ENCODE measurements around the gene KCNQ5. TPM values are rescaled to one million over a fixed set of nuclear protein-coding genes. Genes with fewer than 3 reads are reported as not detected.
"Not testable (repeated sequence)": the region's sequence is repeated elsewhere in the genome, so short reads cannot be mapped to it uniquely, and the experiment has no call there.

Gene KCNQ5
- 10 to 100 TPM in 1 of 2 experiments, 1 to 10 TPM in 1; 9.4 to 10.7 TPM for total RNA-seq
- polyA plus RNA-seq, result 1 to 10 TPM; 2.3 to 4.8 (median 3.5) TPM
- 7.0 to 37.0 (median 16.2) reads per million in 6 experiments for total RNA-seq

GRCh38 chr6:72621291-72622093, at the start of gene KCNQ5:
KCNQ5 (plus strand) TSS chr6:72622064.
- Mint-ChIP-seq H3K9me3 (no peaks in the 10 kb centered on the region), H3K27me3 (no peaks in the 10 kb centered on the region), H3K27ac (peak within 1 kb of the TSS; percentile 79 to 99 (median 94)), H3K4me1 (peaks cover 29 to 66% (median 59%) of the 10 kb centered on the region in 4 donors), H3K36me3 (no peaks in the 10 kb centered on the region), H3K4me3 (peak within 1 kb of the TSS; percentile 91 to 100 (median 98))
- POLR2A ChIA-PET, result interaction anchor here (0.7 to 2.1 kb wide), 9 partner anchors 9 to 899 kb away, joined by 3 to 8 read pairs (median 3); partner anchors contain the start of genes CGAS and EEF1A1
- ATAC-seq, result peak in 1 of 2 donors; percentile 5
- peak in 5 of 10 donors; percentile 4 to 60 (median 26) for DNase-seq

- no peak overlapping the region for H3K4me3 Mint-ChIP-seq
Observed at GRCh38 chr6:72579865-72580264, 42.0 kb upstream of the KCNQ5 start.

GRCh38 chr6:72580281-72580940, 41.5 kb upstream of the KCNQ5 start:
- Mint-ChIP-seq H3K4me1 (peaks cover 0 to 3% (median 0%) of the 10 kb centered on the region in 4 donors), H3K27me3 (peaks cover 0 to 1% (median 0%) of the 10 kb centered on the region in 5 donors), H3K36me3 (no peaks in the 10 kb centered on the region), H3K27ac (no peak overlapping the region), H3K9me3 (no peaks in the 10 kb centered on the region), H3K4me3 (no peak overlapping the region)
- POLR2A ChIA-PET, result interaction anchor here (0.7 kb wide), 1 partner anchor 52 kb away, joined by 3 read pairs; no protein-coding TSS in a partner anchor
- peak in 1 of 10 donors; percentile 3 for DNase-seq
- ATAC-seq, result peak in 1 of 2 donors; percentile 42

More at GRCh38 chr6:72579865-72580264, 42.0 kb upstream of the KCNQ5 start:
- Mint-ChIP-seq H3K27me3 (peaks cover 0 to 1% (median 0%) of the 10 kb centered on the region in 5 donors), H3K4me1 (peaks cover 0 to 3% (median 0%) of the 10 kb centered on the region in 4 donors), H3K36me3 (no peaks in the 10 kb centered on the region), H3K9me3 (no peaks in the 10 kb centered on the region), H3K27ac (no peak overlapping the region)
- no peak for ATAC-seq
- DNase-seq, result no peak
- POLR2A ChIA-PET, result interaction anchor here (0.7 kb wide), 1 partner anchor 51 kb away, joined by 3 read pairs; no protein-coding TSS in a partner anchor

GRCh38 chr6:72580950-72581349, 40.9 kb upstream of the KCNQ5 start:
- H3K9me3 Mint-ChIP-seq, DNase-seq, H3K36me3 Mint-ChIP-seq, H3K4me3 Mint-ChIP-seq, H3K4me1 Mint-ChIP-seq, ATAC-seq, H3K27me3 Mint-ChIP-seq, POLR2A ChIA-PET, H3K27ac Mint-ChIP-seq: not testable (repeated sequence)

- DNase-seq, result no peak
- peaks cover 0 to 4% (median 0%) of the 10 kb centered on the region in 4 donors for H3K4me1 Mint-ChIP-seq
- H3K9me3 Mint-ChIP-seq, result no peaks in the 10 kb centered on the region
- H3K27ac Mint-ChIP-seq, result no peak overlapping the region
- H3K27me3 Mint-ChIP-seq, result no peaks in the 10 kb centered on the region
- POLR2A ChIA-PET, result interaction anchor here (0.7 kb wide), 1 partner anchor 19 kb away, joined by 4 read pairs; no protein-coding TSS in a partner anchor
- no peak overlapping the region for H3K4me3 Mint-ChIP-seq
- H3K36me3 Mint-ChIP-seq, result no peaks in the 10 kb centered on the region
- ATAC-seq, result no peak
Observed at GRCh38 chr6:72588155-72588554, 33.7 kb upstream of the KCNQ5 start.

DNA sequence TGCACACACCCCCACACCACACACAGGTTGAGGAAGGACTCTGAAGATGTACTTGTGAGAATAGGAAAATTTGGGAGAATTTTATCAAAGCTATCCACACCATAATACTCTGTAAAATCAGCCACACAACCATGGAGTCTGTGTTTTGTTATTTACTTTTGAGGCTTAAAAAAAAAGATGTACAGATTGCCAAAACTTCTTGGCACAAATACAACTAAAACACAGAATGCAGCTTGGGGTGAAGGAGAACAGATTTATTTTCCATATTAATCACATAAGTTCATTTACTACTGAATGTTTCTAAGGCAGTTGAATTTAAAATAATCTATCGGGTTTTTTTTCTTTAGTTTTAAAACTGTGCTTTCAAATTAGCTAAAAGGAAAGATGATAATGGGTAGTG, 32.8 kb upstream of the KCNQ5 start:
- no peak overlapping the region for H3K4me3 Mint-ChIP-seq
- peaks cover 0 to 4% (median 0%) of the 10 kb centered on the region in 4 donors for H3K4me1 Mint-ChIP-seq

DNA sequence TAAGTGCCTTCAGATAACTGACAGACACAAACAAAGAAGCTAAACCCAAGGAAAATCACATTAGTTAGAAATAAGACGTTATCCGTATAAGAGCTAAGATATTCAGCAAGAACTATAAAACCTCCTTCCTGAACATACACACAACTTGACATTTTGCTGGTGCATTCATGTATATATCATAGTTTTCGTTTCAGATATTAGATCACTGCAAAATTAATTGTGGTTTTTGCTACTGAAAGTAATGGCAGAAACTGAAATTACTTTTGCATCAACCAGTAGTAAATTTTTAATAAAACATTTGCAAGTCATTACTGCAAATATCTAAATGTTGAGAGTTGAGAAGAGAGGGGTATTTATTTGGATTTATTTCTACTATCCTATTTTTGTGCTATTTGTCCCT, 26.1 kb upstream of the KCNQ5 start:
- peaks cover 0 to 5% (median 0%) of the 10 kb centered on the region in 5 donors for H3K27me3 Mint-ChIP-seq
- H3K27ac Mint-ChIP-seq, result no peak overlapping the region
- ATAC-seq, result no peak
- H3K9me3 Mint-ChIP-seq, result no peaks in the 10 kb centered on the region
- DNase-seq, result no peak
- POLR2A ChIA-PET, result no interaction called here
- H3K4me3 Mint-ChIP-seq, result no peak overlapping the region
- no peaks in the 10 kb centered on the region for H3K36me3 Mint-ChIP-seq
- peaks cover 0 to 4% (median 0%) of the 10 kb centered on the region in 4 donors for H3K4me1 Mint-ChIP-seq

More for the DNA sequence above, 32.8 kb upstream of the KCNQ5 start:
- ATAC-seq, result no peak
- DNase-seq, result no peak
- H3K36me3 Mint-ChIP-seq, result no peaks in the 10 kb centered on the region
- POLR2A ChIA-PET, result no interaction called here
- H3K9me3 Mint-ChIP-seq, result no peaks in the 10 kb centered on the region
- no peak overlapping the region for H3K27ac Mint-ChIP-seq
- no peaks in the 10 kb centered on the region for H3K27me3 Mint-ChIP-seq

DNA sequence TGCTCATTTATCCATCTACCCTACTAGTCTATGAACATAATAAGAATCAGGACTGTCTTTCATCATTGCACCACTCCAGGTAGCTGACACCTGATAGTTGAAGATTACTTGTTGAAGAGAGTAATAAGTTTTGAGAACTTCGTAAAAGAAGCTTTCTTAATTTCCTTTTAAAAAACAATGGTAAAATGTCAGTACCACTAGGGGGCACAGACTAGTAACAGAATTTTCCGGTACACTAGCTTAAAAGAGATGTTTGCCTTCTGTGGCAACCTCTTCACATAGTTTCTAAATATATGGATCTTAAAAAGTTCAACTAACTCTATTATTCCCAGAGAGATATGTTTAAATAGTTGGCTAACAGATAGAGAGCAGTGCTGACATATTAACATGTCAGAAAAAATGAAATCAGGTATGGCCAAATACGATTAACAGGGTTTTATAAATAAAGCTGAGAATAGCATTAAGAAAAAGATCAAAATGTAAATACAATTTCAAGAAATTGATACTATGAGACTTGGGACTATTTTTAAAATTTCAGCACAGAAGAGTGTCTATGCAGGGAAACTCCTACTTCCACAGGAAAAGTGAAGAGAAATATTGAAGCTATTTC, 5.4 kb upstream of the KCNQ5 start:
- Mint-ChIP-seq H3K9me3 (peaks cover 0 to 5% (median 2%) of the 10 kb centered on the region in 9 donors), H3K4me3 (peak overlapping the region in 4 of 10 donors; percentile 10 to 57 (median 28)), H3K4me1 (peaks cover 28 to 63% (median 57%) of the 10 kb centered on the region in 4 donors), H3K27ac (peak overlapping the region in 9 of 10 donors; percentile 6 to 88 (median 59)), H3K27me3 (no peaks in the 10 kb centered on the region), H3K36me3 (no peaks in the 10 kb centered on the region)
- peak in 3 of 10 donors; percentile 50 to 57 (median 50) for DNase-seq
- POLR2A ChIA-PET, result interaction anchor here (1.3 kb wide), 1 partner anchor 11 kb away, joined by 3 read pairs; no protein-coding TSS in a partner anchor
- ATAC-seq, result no peak

GRCh38 chr6:72617721-72618120, 4.1 kb upstream of the KCNQ5 start:
- H3K9me3 Mint-ChIP-seq, result peaks cover 0 to 5% (median 2%) of the 10 kb centered on the region in 9 donors
- no peak for DNase-seq

DNA sequence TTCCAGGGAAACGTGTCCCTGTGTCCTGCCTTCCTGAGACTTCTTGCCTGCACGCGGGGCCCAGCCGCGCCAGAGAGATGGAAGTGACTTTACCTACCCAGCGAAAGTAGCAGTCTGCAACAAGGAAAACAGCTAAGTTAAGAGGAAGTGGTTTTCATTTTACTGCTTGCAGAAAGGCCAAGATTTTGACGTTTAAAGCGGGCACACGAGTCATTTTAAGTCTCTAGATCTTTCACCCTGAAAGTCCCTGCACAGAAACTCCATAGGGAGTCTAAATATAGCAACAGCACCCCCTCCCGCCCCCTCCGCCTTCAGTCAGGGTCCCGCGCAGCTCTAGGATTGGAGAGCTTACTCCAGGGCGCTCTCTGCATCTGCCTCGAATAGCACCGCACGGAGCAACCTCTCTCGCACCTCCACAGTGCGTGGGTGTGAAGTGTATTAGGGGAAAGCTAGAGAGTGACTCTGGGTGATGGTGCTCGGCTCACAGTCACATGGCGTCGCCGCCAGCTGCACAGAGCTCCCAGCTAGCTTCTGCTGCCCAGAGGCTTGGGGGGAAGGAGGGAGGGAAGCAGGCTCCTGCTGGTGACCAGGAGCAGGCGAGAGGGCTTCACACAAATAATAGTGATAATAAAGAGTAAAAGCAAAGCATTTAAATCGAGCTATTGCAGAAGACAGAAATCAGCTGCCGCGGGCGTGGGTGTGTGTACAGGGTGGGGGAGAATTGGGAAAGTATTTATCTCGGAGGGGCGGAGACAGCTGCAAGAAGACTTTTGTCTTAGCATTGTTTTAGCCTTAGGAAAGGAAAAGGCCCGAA, 1.8 kb upstream of the KCNQ5 start:
- POLR2A ChIA-PET, result interaction anchor here (0.6 to 2.1 kb wide), 17 partner anchors 8 to 900 kb away, joined by 3 to 8 read pairs (median 3); partner anchors contain the start of genes CGAS, EEF1A1, KHDC1 and MTO1
- ATAC-seq (peak; percentile 71 to 75), DNase-seq (peak; percentile 49 to 86 (median 71))
- Mint-ChIP-seq H3K9me3 (no peaks in the 10 kb centered on the region), H3K36me3 (no peaks in the 10 kb centered on the region), H3K4me1 (peaks cover 25 to 66% (median 59%) of the 10 kb centered on the region in 4 donors), H3K27ac (peak overlapping the region; percentile 79 to 99 (median 94)), H3K4me3 (peak overlapping the region; percentile 91 to 100 (median 98)), H3K27me3 (no peaks in the 10 kb centered on the region)

More at GRCh38 chr6:72617721-72618120, 4.1 kb upstream of the KCNQ5 start:
- H3K4me3 Mint-ChIP-seq, result peak overlapping the region in 2 of 10 donors; percentile 3 to 8
- H3K4me1 Mint-ChIP-seq, result peaks cover 28 to 64% (median 55%) of the 10 kb centered on the region in 4 donors
- POLR2A ChIA-PET, result interaction anchor here (0.6 to 1.3 kb wide), 2 partner anchors 10 to 108 kb away, joined by 3 read pairs; no protein-coding TSS in a partner anchor
- ATAC-seq, result no peak
- no peaks in the 10 kb centered on the region for H3K27me3 Mint-ChIP-seq
- H3K27ac Mint-ChIP-seq, result peak overlapping the region in 5 of 10 donors; percentile 6 to 97 (median 76)
- no peaks in the 10 kb centered on the region for H3K36me3 Mint-ChIP-seq

DNA sequence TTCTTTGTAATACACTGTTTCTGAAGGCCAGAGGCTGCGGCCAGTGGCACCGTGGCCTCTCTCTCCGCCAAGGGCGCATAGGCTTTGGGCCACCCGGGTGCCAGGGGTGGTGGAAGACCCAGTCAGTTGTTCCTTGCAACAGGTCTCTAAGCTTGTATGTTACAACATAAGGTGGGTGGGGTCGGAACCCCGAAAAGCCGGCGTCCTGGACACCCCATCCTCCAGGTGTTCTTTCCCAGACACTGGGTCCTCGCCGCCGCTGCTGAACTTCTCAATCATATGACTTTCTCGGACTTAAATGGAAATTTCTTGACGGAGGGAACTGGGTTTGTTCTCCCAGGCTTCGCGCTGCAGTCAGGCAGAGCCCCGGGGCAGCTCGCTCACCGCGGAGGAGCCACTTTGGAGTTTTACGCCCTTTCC, 983 bp upstream of the KCNQ5 start:
- Mint-ChIP-seq H3K27ac (peak overlapping the region; percentile 79 to 99 (median 94)), H3K27me3 (no peaks in the 10 kb centered on the region), H3K4me3 (peak overlapping the region; percentile 91 to 100 (median 98)), H3K36me3 (no peaks in the 10 kb centered on the region), H3K4me1 (peaks cover 27 to 65% (median 58%) of the 10 kb centered on the region in 4 donors), H3K9me3 (no peaks in the 10 kb centered on the region)
- POLR2A ChIA-PET, result interaction anchor here (0.7 to 2.1 kb wide), 14 partner anchors 8 to 899 kb away, joined by 3 to 8 read pairs (median 4); partner anchors contain the start of genes CGAS, EEF1A1, KHDC1 and MTO1
- ATAC-seq (no peak), DNase-seq (peak in 5 of 10 donors; percentile 11 to 39 (median 33))
